SU-DHL-6 (cell line): ENCODE data around the gene MALRD1.
"Not testable (repeated sequence)": the region's sequence is repeated elsewhere in the genome, so short reads cannot be mapped to it uniquely, and the experiment has no call there.

Source experiments
- H2AFZ ChIP-seq: fragments of 200-600 bp; sonication (generic); 2 replicates; pipeline ENCODE4 v1.6.1; 2014; ENCODE audit warnings: low read depth, mild to moderate bottlenecking, moderate library complexity, mixed read lengths, antibody characterized with exemption, low read length; ENCODE audit not compliant: severe bottlenecking
- H3F3A ChIP-seq: fragments of 200-600 bp; shearing (Covaris generic); 2 replicates; pipeline ENCODE4 v1.6.0; 2016; ENCODE audit warnings: antibody characterized with exemption, mild to moderate bottlenecking; ENCODE audit not compliant: insufficient read depth
- H3K27ac ChIP-seq: fragments of 200-600 bp; sonication (generic); 2 replicates; pipeline ENCODE4 v1.5.1; 2016; ENCODE audit warnings: low read depth, mild to moderate bottlenecking, low read length, moderate library complexity, mixed read lengths
- H3K27me3 ChIP-seq: fragments of 200-600 bp; sonication (generic), shearing (Covaris generic); 2 replicates; pipeline ENCODE4 v1.6.0; 2014; ENCODE audit warnings: mild to moderate bottlenecking, low read length
- H3K36me3 ChIP-seq: fragments of 200-600 bp; sonication (generic); 2 replicates; pipeline ENCODE4 v1.6.1; 2014; ENCODE audit warnings: mild to moderate bottlenecking, low read length, mixed read lengths
- H3K4me2 ChIP-seq: fragments of 300-600, 200-600 bp; shearing (Covaris generic), sonication (generic); 2 replicates; pipeline ENCODE4 v1.6.0; 2014; ENCODE audit warnings: low read length, low read depth, mild to moderate bottlenecking; ENCODE audit not compliant: poor library complexity, severe bottlenecking
- H3K4me3 ChIP-seq: fragments of 200-600 bp; sonication (generic); 2 replicates; pipeline ENCODE4 v1.5.1; 2014; ENCODE audit warnings: antibody characterized with exemption, low read length, mild to moderate bottlenecking, mixed read lengths; ENCODE audit not compliant: insufficient read depth, poor library complexity, severe bottlenecking
- H3K79me2 ChIP-seq: fragments of 200-600 bp; sonication (generic); 2 replicates; pipeline ENCODE4 v1.6.1; 2014; ENCODE audit warnings: mild to moderate bottlenecking, low read length, moderate library complexity; ENCODE audit not compliant: insufficient read depth
- H3K9ac ChIP-seq: fragments of 200-600 bp; sonication (generic); 2 replicates; pipeline ENCODE4 v1.7.0; 2014; ENCODE audit warnings: mild to moderate bottlenecking, low read length
- H3K9me2 ChIP-seq: fragments of 200-600 bp; sonication (generic); replicated peaks from 2 replicates; pipeline ENCODE4 v1.6.1; 2014; ENCODE audit warnings: low read length; ENCODE audit not compliant: insufficient read depth
- H3K9me3 ChIP-seq: fragments of 200-600 bp; sonication (generic); 2 replicates; pipeline ENCODE4 v1.6.1; 2014; ENCODE audit warnings: low read length, mixed read lengths; ENCODE audit not compliant: insufficient read depth
- H4K20me1 ChIP-seq: fragments of 200-600 bp; sonication (generic); 2 replicates; pipeline ENCODE4 v1.6.1; 2014; ENCODE audit warnings: low read depth, mild to moderate bottlenecking, antibody characterized with exemption, low read length, moderate library complexity, mixed read lengths
- CTCF ChIP-seq: fragments of 200-600 bp; sonication (generic); IDR thresholded peaks from one replicate; pipeline ENCODE4 v1.5.1; 2017; ENCODE audit warnings: antibody characterized with exemption, mild to moderate bottlenecking, low read length, moderate library complexity; ENCODE audit not compliant: insufficient read depth, poor library complexity, severe bottlenecking
- EZH2phosphoT487 ChIP-seq: fragments of 200-600 bp; sonication (generic), shearing (Covaris generic); conservative IDR thresholded peaks from 2 replicates; pipeline ENCODE4 v1.6.1; 2018; ENCODE audit warnings: mild to moderate bottlenecking, antibody characterized with exemption, low read length, moderate library complexity, mixed read lengths

The MALRD1 gene

GRCh38 chr10:19499291-19499770, 450.7 kb downstream of the MALRD1 start:
- no peaks in the 10 kb centered on the region for H3K27me3 ChIP-seq
- no peak overlapping the region for H3K27ac ChIP-seq
- no peaks in the 10 kb centered on the region for H3F3A ChIP-seq
- no peak for TF ChIP-seq CTCF
- TF ChIP-seq EZH2phosphoT487 = no peak
- no peak overlapping the region for H3K9ac ChIP-seq
- no peaks in the 10 kb centered on the region for H3K79me2 ChIP-seq
- H4K20me1 ChIP-seq = no peaks in the 10 kb centered on the region
- no peak overlapping the region for H3K4me2 ChIP-seq
- no peaks in the 10 kb centered on the region; the same call in 1 of the 2 replicates for H3K9me2 ChIP-seq
- H3K36me3 ChIP-seq = no peaks in the 10 kb centered on the region
- H3K9me3 ChIP-seq = no peaks in the 10 kb centered on the region
- H2AFZ ChIP-seq = no peak overlapping the region
- H3K4me3 ChIP-seq = no peak overlapping the region

GRCh38 chr10:19500959-19501358, 452.4 kb downstream of the MALRD1 start:
- no peaks in the 10 kb centered on the region for H3K27me3 ChIP-seq
- no peaks in the 10 kb centered on the region for H3K36me3 ChIP-seq
- no peaks in the 10 kb centered on the region; the same call in 1 of the 2 replicates for H3K9me2 ChIP-seq
- no peaks in the 10 kb centered on the region for H3F3A ChIP-seq
- H3K27ac ChIP-seq = no peak overlapping the region
- H3K79me2 ChIP-seq = no peaks in the 10 kb centered on the region
- H4K20me1 ChIP-seq = no peaks in the 10 kb centered on the region
- no peak overlapping the region for H2AFZ ChIP-seq
- no peaks in the 10 kb centered on the region for H3K9me3 ChIP-seq
- no peak for TF ChIP-seq CTCF
- TF ChIP-seq EZH2phosphoT487 = no peak
- H3K4me2 ChIP-seq = no peak overlapping the region
- no peak overlapping the region for H3K4me3 ChIP-seq
- H3K9ac ChIP-seq = no peak overlapping the region

GRCh38 chr10:19505320-19506312, 457.0 kb downstream of the MALRD1 start:
- Histone ChIP-seq H3K9ac (no peak overlapping the region), H2AFZ (no peak overlapping the region), H3K9me3 (no peaks in the 10 kb centered on the region), H3K36me3 (no peaks in the 10 kb centered on the region), H3K4me2 (no peak overlapping the region), H3K27ac (no peak overlapping the region), H3K4me3 (no peak overlapping the region), H3K27me3 (no peaks in the 10 kb centered on the region), H3K79me2 (no peaks in the 10 kb centered on the region), H4K20me1 (no peaks in the 10 kb centered on the region), H3K9me2 (no peaks in the 10 kb centered on the region), H3F3A (no peaks in the 10 kb centered on the region)
- no peak for TF ChIP-seq CTCF
- no peak for TF ChIP-seq EZH2phosphoT487

- H3K4me2 ChIP-seq = not testable (repeated sequence)
Observed at GRCh38 chr10:19510005-19510732, 461.6 kb downstream of the MALRD1 start.

More at GRCh38 chr10:19510005-19510732, 461.6 kb downstream of the MALRD1 start:
- not testable (repeated sequence) for H3K9me2 ChIP-seq, H3K4me3 ChIP-seq, H4K20me1 ChIP-seq, H3K9ac ChIP-seq, H3K27me3 ChIP-seq, H3K36me3 ChIP-seq, H3K27ac ChIP-seq, H3F3A ChIP-seq, H3K9me3 ChIP-seq, H2AFZ ChIP-seq, H3K79me2 ChIP-seq
